G401 (cell line): ENCODE results near the gene VARS2. TPM values are rescaled to one million over a fixed set of nuclear protein-coding genes. Genes with fewer than 3 reads are reported as not detected.
A peak's percentile ranks its signal among the peaks of the same experiment; 100 is the strongest.
"Not testable (repeated sequence)": the region's sequence is repeated elsewhere in the genome, so short reads cannot be mapped to it uniquely, and the experiment has no call there.

Source experiments
- DNase-seq: peaks from one replicate; pipeline ENCODE4 v3.0.0-alpha.2; 2015; ENCODE audit warnings: low spot score
- in situ Hi-C: cut with HindIII; loops from 2 replicates; pipeline ENCODE4 v1.10.0; 2016; ENCODE audit warnings: low sequenced_read_pairs, mixed read lengths
- total RNA-seq: library from RNA; depleted of rRNA; stranded (reverse); fragments of >200 nt; shearing (Covaris generic); gene quantifications from 2 replicates; pipeline ENCODE4 v1.2.3, GENCODE V29; 2014

Gene VARS2
- total RNA-seq, 1 experiment from 2014 or later: 105 TPM

- no peak for DNase-seq
- in situ Hi-C loops: no loop called here
These were observed 19.1 kb upstream of the VARS2 start for GRCh38 chr6:30894935-30895334.

- in situ Hi-C loops: no loop called here
- DNase-seq: no peak
These were observed 18.7 kb upstream of the VARS2 start for GRCh38 chr6:30895343-30895742.

- in situ Hi-C loops: no loop called here
These were observed 17.5 kb upstream of the VARS2 start for GRCh38 chr6:30896541-30896940.

GRCh38 chr6:30897882-30898281, 16.2 kb upstream of the VARS2 start:
- in situ Hi-C loops: no loop called here
- DNase-seq: no peak

More at GRCh38 chr6:30896541-30896940, 17.5 kb upstream of the VARS2 start:
- DNase-seq: no peak

- in situ Hi-C loops: no loop called here
- DNase-seq: no peak
These were observed 15.2 kb upstream of the VARS2 start for GRCh38 chr6:30898750-30899360.

GRCh38 chr6:30900863-30901417, 13.1 kb upstream of the VARS2 start:
- in situ Hi-C loops: no loop called here

GRCh38 chr6:30901436-30901835, 12.6 kb upstream of the VARS2 start:
- no peak for DNase-seq
- in situ Hi-C loops: no loop called here

More at GRCh38 chr6:30900863-30901417, 13.1 kb upstream of the VARS2 start:
- DNase-seq: no peak

GRCh38 chr6:30902196-30902595, 11.8 kb upstream of the VARS2 start:
- in situ Hi-C loops: not testable (repeated sequence)

GRCh38 chr6:30902709-30903108, 11.3 kb upstream of the VARS2 start:
- DNase-seq: no peak
- in situ Hi-C loops: no loop called here

More at GRCh38 chr6:30902196-30902595, 11.8 kb upstream of the VARS2 start:
- DNase-seq: not testable (repeated sequence)

- in situ Hi-C loops: no loop called here
- DNase-seq: no peak
These were observed 10.8 kb upstream of the VARS2 start for GRCh38 chr6:30903236-30903635.

- DNase-seq, in situ Hi-C loops: not testable (repeated sequence)
These were observed 6.7 kb upstream of the VARS2 start for GRCh38 chr6:30907290-30907757.

GRCh38 chr6:30907758-30908591, 6.1 kb upstream of the VARS2 start, which contains the start of gene GTF2H4:
Gene GTF2H4 (plus strand): TSS chr6:30908207.
- DNase-seq: peak; percentile 99
- in situ Hi-C loops: no loop called here

GRCh38 chr6:30908700-30909099, 5.3 kb upstream of the VARS2 start:
- no peak for DNase-seq
- in situ Hi-C loops: no loop called here

- DNase-seq, in situ Hi-C loops: not testable (repeated sequence)
These were observed 3.6 kb upstream of the VARS2 start for GRCh38 chr6:30910473-30910872.

GRCh38 chr6:30912746-30913520, 1.1 kb upstream of the VARS2 start:
- DNase-seq: no peak
- in situ Hi-C loops: no loop called here

GRCh38 chr6:30913721-30914075, 340 bp upstream of the VARS2 start:
- DNase-seq: no peak
- in situ Hi-C loops: no loop called here

- in situ Hi-C loops: no loop called here
These were observed 984 bp downstream of the VARS2 start for GRCh38 chr6:30914854-30915590.

GRCh38 chr6:30915591-30915946, 1.5 kb downstream of the VARS2 start:
- peak; percentile 78 for DNase-seq
- in situ Hi-C loops: no loop called here

More at GRCh38 chr6:30914854-30915590, 984 bp downstream of the VARS2 start:
- peak; percentile 28 for DNase-seq

- DNase-seq: no peak
- in situ Hi-C loops: no loop called here
These were observed 3.0 kb downstream of the VARS2 start for GRCh38 chr6:30917041-30917440.
